ENCODE measurements around the gene DSC1. TPM values are rescaled to one million over a fixed set of nuclear protein-coding genes. Genes with fewer than 3 reads are reported as not detected.

Gene DSC1
- total and polyA plus RNA-seq, 2 experiments from 2014 or later, result not detected

GRCh38 chr18:31091350-31091749, 71.3 kb downstream of the DSC1 start:
- peak overlapping the region; percentile 88 for H3K27ac ChIP-seq
- H3K27me3 ChIP-seq, result no peaks in the 10 kb centered on the region
- peak in 1 of 2 donors; percentile 58 for DNase-seq (ENCODE audit: low read depth in 1 of 2, low spot score in 1 of 2)
- peaks cover 14% of the 10 kb centered on the region for H3K4me1 ChIP-seq (ENCODE audit: low read depth)
- no peak for TF ChIP-seq CTCF (IDR thresholded peaks at IDR 0.05; ENCODE audit: low read depth, low read length)
- peaks cover 40% of the 10 kb centered on the region for H3K36me3 ChIP-seq
- no peak overlapping the region for H3K4me3 ChIP-seq
- no peaks in the 10 kb centered on the region for H3K9me3 ChIP-seq (ENCODE audit: low read depth)

GRCh38 chr18:31088532-31088931, 74.1 kb downstream of the DSC1 start:
- Histone ChIP-seq H3K36me3 (peaks cover 49% of the 10 kb centered on the region), H3K9me3 (ENCODE audit: low read depth) (no peaks in the 10 kb centered on the region), H3K27me3 (no peaks in the 10 kb centered on the region), H3K27ac (no peak overlapping the region), H3K4me3 (no peak overlapping the region), H3K4me1 (ENCODE audit: low read depth) (peaks cover 18% of the 10 kb centered on the region)
- DNase-seq (ENCODE audit: low read depth in 1 of 2, low spot score in 1 of 2), result no peak
- TF ChIP-seq CTCF (IDR thresholded peaks at IDR 0.05; ENCODE audit: low read depth, low read length), result no peak

- Histone ChIP-seq H3K36me3 (peaks cover 48% of the 10 kb centered on the region), H3K4me3 (no peak overlapping the region), H3K27ac (no peak overlapping the region), H3K27me3 (no peaks in the 10 kb centered on the region), H3K4me1 (ENCODE audit: low read depth) (peaks cover 5% of the 10 kb centered on the region), H3K9me3 (ENCODE audit: low read depth) (no peaks in the 10 kb centered on the region)
- no peak for TF ChIP-seq CTCF (IDR thresholded peaks at IDR 0.05; ENCODE audit: low read depth, low read length)
- no peak for DNase-seq (ENCODE audit: low read depth in 1 of 2, low spot score in 1 of 2)
Observed at GRCh38 chr18:31079973-31080372, 82.7 kb downstream of the DSC1 start.

Other genes starting within 250 kb of the DSC1 start
- gene DSC3, start 120.1 kb downstream of the DSC1 start, total RNA-seq, result 1.2 and 3.3 TPM in 2 replicates
- 0.81 and 1.5 TPM in 2 replicates for gene DSC3, start 120.1 kb downstream of the DSC1 start, polyA plus RNA-seq
- 14.9 and 19.0 TPM in 2 replicates for gene DSC2, start 60.4 kb downstream of the DSC1 start, total RNA-seq
- 15.9 and 19.8 TPM in 2 replicates for gene DSC2, start 60.4 kb downstream of the DSC1 start, polyA plus RNA-seq
- not detected in 2 replicates for gene DSG1, start 155.3 kb upstream of the DSC1 start, total RNA-seq
- gene DSG1, start 155.3 kb upstream of the DSC1 start, polyA plus RNA-seq, result not detected in 2 replicates
- gene DSG4, start 213.9 kb upstream of the DSC1 start, total RNA-seq, result not detected in 2 replicates
- gene DSG4, start 213.9 kb upstream of the DSC1 start, polyA plus RNA-seq, result not detected in 2 replicates

Measured in cardiac muscle cell (in vitro differentiated cells and primary cell).